GM12875 (cell line): ENCODE measurements around the gene MITF.

ENCODE experiments used
- H3K4me3 ChIP-seq: one replicate; pipeline ENCODE4 v1.5.1; 2011; ENCODE audit warnings: low read depth, low read length, control low read depth
- CTCF ChIP-seq: IDR thresholded peaks from 2 replicates; pipeline ENCODE4 v1.5.1; 2011; ENCODE audit warnings: low read depth, mild to moderate bottlenecking, control low read depth, inconsistent platforms, low read length, moderate library complexity, borderline replicate concordance; ENCODE audit not compliant: insufficient read depth

Gene MITF

GRCh38 chr3:69934398-69934797 lies 195.1 kb downstream of the MITF start:
- H3K4me3 ChIP-seq, result no peak overlapping the region
- no peak for TF ChIP-seq CTCF

GRCh38 chr3:69936266-69936665 lies 197.0 kb downstream of the MITF start:
- no peak overlapping the region for H3K4me3 ChIP-seq
- no peak for TF ChIP-seq CTCF

- TF ChIP-seq CTCF, result no peak
- no peak overlapping the region for H3K4me3 ChIP-seq
Measured at GRCh38 chr3:69938061-69938460, 198.8 kb downstream of the MITF start.

GRCh38 chr3:69938931-69939330 lies 199.7 kb downstream of the MITF start:
- H3K4me3 ChIP-seq, result no peak overlapping the region
- TF ChIP-seq CTCF, result no peak

GRCh38 chr3:69941037-69941436 lies 201.8 kb downstream of the MITF start:
- no peak for TF ChIP-seq CTCF

GRCh38 chr3:69941439-69942176 lies 202.3 kb downstream of the MITF start:
- no peak overlapping the region for H3K4me3 ChIP-seq
- TF ChIP-seq CTCF, result no peak

More at GRCh38 chr3:69941037-69941436, 201.8 kb downstream of the MITF start:
- H3K4me3 ChIP-seq, result no peak overlapping the region

- no peak overlapping the region for H3K4me3 ChIP-seq
- no peak for TF ChIP-seq CTCF
Measured at GRCh38 chr3:69944931-69945493, 205.7 kb downstream of the MITF start.
